Measurements from ENCODE around the gene GNL2. TPM values are rescaled to one million over a fixed set of nuclear protein-coding genes. Genes with fewer than 3 reads are reported as not detected.
"Not testable (repeated sequence)": the region's sequence is repeated elsewhere in the genome, so short reads cannot be mapped to it uniquely, and the experiment has no call there.

Gene GNL2
- total and polyA plus RNA-seq, 12 donors = 13.6 to 462 (median 39.9) TPM

GRCh38 chr1:37562984-37563383, 32.8 kb downstream of the GNL2 start:
- DNase-seq = no peak
- H3K4me1 ChIP-seq (replicated peaks in 1 of 2) = no peaks in the 10 kb centered on the region
- intact Hi-C loops (cut with DNase I) = no loop called here
- H3K9me3 ChIP-seq (replicated peaks in 1 of 3) = no peaks in the 10 kb centered on the region
- no peak for TF ChIP-seq CTCF (IDR thresholded peaks at IDR 0.05)
- no peak for TF ChIP-seq POLR2A (IDR thresholded peaks at IDR 0.05)
- H3K27ac ChIP-seq = no peak overlapping the region
- H3K36me3 ChIP-seq (replicated peaks in 1 of 2) = peaks cover 0 to 37% of the 10 kb centered on the region in 2 donors
- H3K27me3 ChIP-seq = no peaks in the 10 kb centered on the region
- no peak overlapping the region for H3K4me3 ChIP-seq
- WGBS, 4 donors = 94 to 100% (median 96%) methylated on average over 1 of the region's 1 CpG

DNA sequence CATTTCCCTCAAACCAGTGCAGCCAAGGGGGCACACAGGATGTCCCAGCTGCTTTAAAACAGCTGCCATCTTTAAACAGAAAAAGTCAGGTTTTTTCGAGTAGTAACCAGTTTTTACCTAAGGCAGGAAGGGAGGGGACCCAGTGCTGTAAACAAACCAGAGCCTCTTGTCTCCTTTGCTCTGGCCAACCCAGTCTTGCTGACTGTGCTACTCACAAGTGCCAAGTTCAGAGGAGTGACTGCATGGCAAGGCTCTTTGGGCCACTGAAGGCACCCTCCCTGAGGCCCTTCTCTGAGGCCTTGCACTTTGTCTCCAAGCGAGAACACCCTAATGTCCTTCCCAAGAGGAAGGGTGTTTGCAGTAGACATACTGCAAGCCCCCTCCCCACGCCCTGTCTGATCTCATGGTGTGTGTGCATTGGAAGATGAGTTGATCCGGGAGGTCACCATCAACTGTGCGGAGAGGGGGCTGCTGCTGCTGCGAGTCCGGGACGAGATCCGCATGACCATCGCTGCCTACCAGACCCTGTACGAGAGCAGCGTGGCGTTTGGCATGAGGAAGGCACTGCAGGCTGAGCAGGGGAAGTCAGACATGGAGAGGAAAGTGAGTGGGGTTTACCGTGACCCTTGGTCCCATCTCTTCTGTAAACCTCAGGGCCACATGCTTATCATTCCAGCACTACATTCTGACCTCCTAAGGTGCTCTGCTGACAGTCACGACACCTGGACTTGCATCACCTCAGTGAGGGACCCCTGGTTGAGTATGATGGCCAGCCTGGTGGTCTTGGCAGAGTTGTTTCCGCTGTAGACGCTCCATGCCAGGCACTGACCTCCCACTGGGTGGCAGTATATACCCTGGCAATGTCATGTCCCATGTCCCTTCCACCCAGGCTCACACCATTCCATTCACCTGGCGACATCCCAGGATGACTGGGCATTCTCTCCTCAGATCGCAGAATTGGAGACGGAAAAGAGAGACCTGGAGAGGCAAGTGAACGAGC, 34.3 kb downstream of the GNL2 start:
- peaks cover 0 to 21% of the 10 kb centered on the region in 2 donors for H3K36me3 ChIP-seq (replicated peaks in 1 of 2)
- no peak for DNase-seq
- 94 to 97% (median 95%) methylated on average over 18 to 21 of the region's 21 CpGs for WGBS, 4 donors

DNA sequence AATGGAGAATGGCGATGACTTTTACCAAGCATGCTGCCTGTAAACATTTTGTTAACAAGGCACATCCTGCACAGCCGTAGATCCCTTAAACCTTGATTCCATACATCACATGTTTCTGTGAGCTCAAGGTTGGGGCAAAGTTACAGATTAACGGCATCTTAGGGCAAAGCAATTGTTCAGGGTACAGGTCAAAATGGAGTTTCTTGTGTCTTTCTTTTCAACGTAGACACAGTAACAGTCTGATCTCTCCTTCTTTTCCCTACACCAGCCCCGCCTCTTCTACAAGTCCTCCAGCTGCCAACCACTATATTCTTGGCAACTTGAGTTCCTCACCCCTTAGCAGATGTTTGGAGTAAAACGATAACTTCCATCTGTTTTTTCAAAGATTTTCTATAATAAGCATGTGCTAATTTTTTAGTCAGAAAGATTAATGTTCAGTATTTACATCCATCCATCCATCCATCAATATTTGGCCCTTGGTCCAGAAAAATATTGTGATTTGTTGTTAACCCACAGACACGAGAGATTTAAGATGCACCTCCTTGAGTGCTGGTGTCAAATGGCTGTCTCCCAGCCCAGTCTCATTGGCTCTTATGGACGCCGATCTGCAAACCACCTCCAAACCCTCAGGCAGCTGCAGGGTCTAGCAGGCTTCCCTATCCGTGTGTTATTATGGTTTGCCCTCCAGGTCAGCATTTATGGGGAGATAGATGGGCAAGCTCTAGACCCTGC, 35.2 kb downstream of the GNL2 start:
- Histone ChIP-seq H3K27me3 (no peaks in the 10 kb centered on the region), H3K36me3 (replicated peaks in 1 of 2) (peaks cover 0 to 12% of the 10 kb centered on the region in 2 donors), H3K4me3 (no peak overlapping the region), H3K27ac (no peak overlapping the region), H3K4me1 (replicated peaks in 1 of 2) (peaks cover 13 to 14% of the 10 kb centered on the region in 2 donors), H3K9me3 (replicated peaks in 1 of 3) (no peaks in the 10 kb centered on the region)
- intact Hi-C loops (cut with DNase I) = no loop called here
- 80 to 90% (median 83%) methylated on average over 10 of the region's 10 CpGs for WGBS, 4 donors
- TF ChIP-seq POLR2A (IDR thresholded peaks at IDR 0.05) (no peak), CTCF (IDR thresholded peaks at IDR 0.05) (no peak)
- no peak for DNase-seq

More for the DNA sequence above, 34.3 kb downstream of the GNL2 start:
- no peak overlapping the region for H3K27ac ChIP-seq
- H3K4me1 ChIP-seq (replicated peaks in 1 of 2) = peaks cover 9% of the 10 kb centered on the region in 2 donors
- no peak overlapping the region for H3K4me3 ChIP-seq
- TF ChIP-seq CTCF (IDR thresholded peaks at IDR 0.05) (peak in 4 of 6 experiments; percentile 19 to 38 (median 22)), POLR2A (IDR thresholded peaks at IDR 0.05) (no peak)
- H3K27me3 ChIP-seq = no peaks in the 10 kb centered on the region
- no peaks in the 10 kb centered on the region for H3K9me3 ChIP-seq (replicated peaks in 1 of 3)
- intact Hi-C loops (cut with DNase I) = no loop called here

DNA sequence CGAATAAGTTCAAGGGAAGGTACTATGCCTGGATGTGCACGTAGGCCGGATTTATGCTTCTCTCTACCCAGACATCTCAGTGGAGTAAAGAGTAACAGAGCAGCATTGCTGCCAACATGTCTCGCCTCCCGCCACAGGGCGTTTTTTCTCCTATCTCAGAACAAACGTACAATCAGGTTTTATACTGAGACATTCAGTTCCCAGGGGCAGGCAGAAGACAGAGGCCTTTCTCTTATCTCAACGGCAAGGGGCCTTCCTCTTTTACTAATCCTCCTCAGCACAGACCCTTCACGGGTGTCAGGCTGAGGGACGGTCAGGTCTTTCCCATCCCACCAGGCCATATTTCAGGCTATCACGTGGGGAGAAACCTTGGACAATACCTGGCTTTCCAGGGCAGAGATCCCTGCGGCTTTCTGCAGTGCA, 35.8 kb downstream of the GNL2 start:
- H3K4me3 ChIP-seq; H3K36me3 ChIP-seq (replicated peaks in 1 of 2); H3K9me3 ChIP-seq (replicated peaks in 1 of 3); intact Hi-C loops (cut with DNase I); DNase-seq; H3K27me3 ChIP-seq; H3K27ac ChIP-seq: not testable (repeated sequence)
- peaks cover 13 to 14% of the 10 kb centered on the region in 2 donors for H3K4me1 ChIP-seq (replicated peaks in 1 of 2)
- 65 to 76% (median 70%) methylated on average over 12 of the region's 12 CpGs for WGBS, 4 donors
